RWPE1 (cell line): ENCODE measurements around the gene RTN4RL1.
A peak's percentile ranks its signal among the peaks of the same experiment; 100 is the strongest.

Source experiments
- CTCF ChIA-PET: fragments of 350-600 bp; sonication (Branson Sonifier 250); formaldehyde crosslinking; extraction: SDS; loops from one replicate; lab custom pipeline; 2021; lab: Yijun Ruan, JAX
- POLR2A ChIA-PET: fragments of 400-600 bp; formaldehyde crosslinking; extraction: SDS; loops from one replicate; lab custom pipeline; 2020; ENCODE audit warnings: antibody characterized with exemption; ENCODE audit not compliant: low non-redundant PET; lab: Yijun Ruan, JAX
- DNase-seq: peaks from one replicate; pipeline ENCODE4 v3.0.0; 2012; ENCODE audit warnings: low spot score
- H3K27ac ChIP-seq: fragments of 450-650 bp; 2 replicates; pipeline ENCODE4 v1.5.1; 2017
- CTCF ChIP-seq: fragments of 450-650 bp; conservative IDR thresholded peaks from 2 replicates; pipeline ENCODE4 v1.5.1; 2017; ENCODE audit warnings: low read depth, mild to moderate bottlenecking

RTN4RL1 gene

GRCh38 chr17:1942066-1942365, 83.1 kb downstream of the RTN4RL1 start:
- no peak for TF ChIP-seq CTCF
- ChIA-PET POLR2A (no interaction called here), CTCF (interaction anchor here (1.0 kb wide), 1 partner anchor 15 kb away, joined by 3 read pairs; no protein-coding TSS in a partner anchor)
- H3K27ac ChIP-seq = no peak overlapping the region
- DNase-seq = no peak

GRCh38 chr17:1941272-1942065, 83.7 kb downstream of the RTN4RL1 start:
- no peak for DNase-seq
- TF ChIP-seq CTCF = no peak
- no peak overlapping the region for H3K27ac ChIP-seq
- ChIA-PET POLR2A (no interaction called here), CTCF (interaction anchor here (1.0 kb wide), 1 partner anchor 16 kb away, joined by 3 read pairs; no protein-coding TSS in a partner anchor)

GRCh38 chr17:1940810-1941185, 84.3 kb downstream of the RTN4RL1 start:
- POLR2A ChIA-PET = no interaction called here
- DNase-seq = no peak
- CTCF ChIA-PET = no interaction called here
- no peak for TF ChIP-seq CTCF
- no peak overlapping the region for H3K27ac ChIP-seq

- TF ChIP-seq CTCF = no peak
- DNase-seq = no peak
- ChIA-PET CTCF (interaction anchor here (0.6 to 1.0 kb wide), 4 partner anchors 36 to 735 kb away, joined by 3 to 5 read pairs (median 4); no protein-coding TSS in a partner anchor), POLR2A (no interaction called here)
- H3K27ac ChIP-seq = peak overlapping the region; percentile 12; the same call in 1 of the 2 replicates
Observed at GRCh38 chr17:1939981-1940809, 84.9 kb downstream of the RTN4RL1 start.

GRCh38 chr17:1937461-1937860, 87.7 kb downstream of the RTN4RL1 start:
- ChIA-PET CTCF (no interaction called here), POLR2A (no interaction called here)
- no peak for DNase-seq
- no peak for TF ChIP-seq CTCF
- no peak overlapping the region for H3K27ac ChIP-seq

GRCh38 chr17:1936766-1937165, 88.4 kb downstream of the RTN4RL1 start:
- DNase-seq = no peak
- CTCF ChIA-PET = interaction anchor here (0.6 kb wide), 1 partner anchor 9 kb away, joined by 3 read pairs; no protein-coding TSS in a partner anchor
- POLR2A ChIA-PET = no interaction called here

More at GRCh38 chr17:1936766-1937165, 88.4 kb downstream of the RTN4RL1 start:
- no peak for TF ChIP-seq CTCF
- H3K27ac ChIP-seq = no peak overlapping the region
